Brain pericyte (primary cell): Measurements from ENCODE around the gene TEX9.
"Not testable (repeated sequence)": the region's sequence is repeated elsewhere in the genome, so short reads cannot be mapped to it uniquely, and the experiment has no call there.

Source experiments
- DNase-seq: peaks from one replicate; pipeline ENCODE4 v3.0.0-alpha.2; 2012; ENCODE audit warnings: low read depth, low spot score

Gene TEX9

DNA sequence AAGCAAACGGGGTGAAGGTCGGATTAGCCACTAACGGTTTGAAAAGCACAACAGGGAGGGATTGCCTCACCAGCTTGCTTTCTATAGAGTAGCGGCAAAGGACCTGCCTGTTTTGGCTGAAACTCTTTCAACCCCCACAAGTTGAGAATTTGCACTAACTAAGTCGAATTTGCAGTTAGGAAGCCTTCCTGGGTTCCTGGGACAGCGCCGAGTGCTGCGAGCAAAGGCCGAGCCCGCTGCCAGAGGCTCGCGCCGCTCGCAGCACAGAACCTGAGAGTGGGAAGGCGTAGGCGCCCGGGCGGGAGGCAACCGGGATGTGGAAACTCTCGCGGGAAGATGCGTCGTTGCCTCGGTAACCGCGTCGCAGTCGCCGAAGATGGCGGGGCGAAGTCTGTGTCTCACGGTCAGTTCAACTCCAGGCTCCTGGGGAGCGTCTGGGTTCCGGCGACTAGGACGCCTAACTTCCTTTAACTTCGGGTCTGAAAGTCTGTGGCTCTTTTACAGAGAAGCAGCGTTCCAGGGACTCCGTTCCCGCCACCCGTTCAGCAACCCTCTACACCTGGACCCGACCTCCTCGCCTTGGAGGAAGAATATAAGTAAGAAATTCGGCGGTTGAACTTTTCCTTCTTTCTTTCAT lies at the start of gene TEX9:
Gene TEX9, plus strand, starts transcription at position 352 of the 637 bp plus-strand sequence. Its CDS starts 25 bp downstream, at position 377.
- peak; percentile 68 for DNase-seq

- DNase-seq, result not testable (repeated sequence)
Measured at GRCh38 chr15:56316561-56316960, 48.7 kb upstream of the TEX9 start.

GRCh38 chr15:56320316-56320715 lies 44.9 kb upstream of the TEX9 start:
- no peak for DNase-seq

DNA sequence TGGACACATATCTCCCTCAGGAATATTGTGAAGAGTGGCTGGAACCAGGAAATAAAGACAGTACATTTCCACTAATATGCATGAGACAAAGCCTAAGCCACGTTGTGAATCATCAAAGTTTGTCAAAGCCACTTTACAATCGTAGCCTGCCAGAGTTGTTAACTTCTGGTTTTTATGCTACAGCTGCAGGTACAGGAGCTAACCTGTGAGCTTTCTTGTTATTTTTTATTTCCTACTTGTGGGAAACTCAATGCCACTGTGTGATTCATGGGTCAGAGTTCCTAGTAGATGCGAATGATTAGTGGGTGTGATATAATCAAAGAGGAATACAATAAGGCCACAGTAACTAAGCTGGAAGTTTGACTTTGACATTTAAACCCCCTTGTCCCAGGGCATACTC lies 44.4 kb upstream of the TEX9 start:
- DNase-seq, result no peak

- no peak for DNase-seq
Measured at GRCh38 chr15:56322444-56322843, 42.8 kb upstream of the TEX9 start.

GRCh38 chr15:56323435-56323834 lies 41.8 kb upstream of the TEX9 start:
- DNase-seq, result no peak

GRCh38 chr15:56325186-56325585 lies 40.0 kb upstream of the TEX9 start:
- no peak for DNase-seq

GRCh38 chr15:56327721-56328502 lies 37.3 kb upstream of the TEX9 start:
- DNase-seq, result no peak

DNA sequence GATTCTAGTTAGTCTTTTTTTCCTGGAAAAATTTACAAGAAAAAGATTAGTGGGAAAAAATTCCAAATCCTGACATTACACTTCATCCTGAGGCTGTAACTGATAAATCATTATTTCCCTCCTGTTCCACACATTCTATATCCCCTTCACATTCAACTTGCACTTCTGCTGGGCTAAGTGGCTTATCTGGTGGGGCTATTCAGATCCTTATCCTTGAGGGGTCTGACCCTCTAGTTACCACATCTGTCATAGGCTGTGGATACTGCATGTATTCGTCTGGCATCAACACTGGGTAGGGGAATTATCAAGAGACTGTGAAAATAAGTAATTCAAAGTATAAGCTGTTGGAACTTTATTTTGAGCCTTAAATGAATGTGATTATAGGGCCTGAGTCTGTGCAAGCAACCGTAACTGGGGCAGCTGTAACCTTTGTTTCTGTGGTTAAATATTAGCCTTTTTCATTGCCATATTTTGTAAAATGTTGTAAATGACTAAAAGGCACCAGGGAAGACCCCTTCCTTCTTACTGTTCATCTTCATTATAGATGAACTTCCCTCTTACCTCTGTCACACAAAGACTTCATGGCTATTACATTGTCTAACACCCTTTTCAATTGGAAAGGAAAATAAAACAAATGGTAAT lies 28.0 kb upstream of the TEX9 start:
- DNase-seq, result no peak

DNA sequence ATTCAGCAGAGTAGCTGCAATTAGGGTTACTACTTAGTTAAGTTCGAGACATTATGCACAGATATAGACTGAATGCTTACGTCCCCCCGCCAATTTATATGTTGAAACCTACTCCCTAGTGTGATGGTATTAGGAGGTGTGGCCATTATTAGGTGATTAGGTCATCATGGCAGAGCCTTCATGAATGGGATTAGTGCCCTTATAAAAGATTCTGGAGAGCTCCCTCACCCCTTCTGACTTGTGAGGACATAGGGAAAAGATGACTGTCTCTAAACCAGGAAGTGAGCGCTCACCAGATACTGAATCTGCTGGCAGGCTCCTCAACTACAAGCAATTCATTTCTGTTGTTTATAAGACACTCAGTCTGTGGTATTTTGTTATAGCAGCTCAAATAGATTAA lies 25.6 kb upstream of the TEX9 start:
- no peak for DNase-seq

GRCh38 chr15:56341201-56341600 lies 24.0 kb upstream of the TEX9 start:
- no peak for DNase-seq

DNA sequence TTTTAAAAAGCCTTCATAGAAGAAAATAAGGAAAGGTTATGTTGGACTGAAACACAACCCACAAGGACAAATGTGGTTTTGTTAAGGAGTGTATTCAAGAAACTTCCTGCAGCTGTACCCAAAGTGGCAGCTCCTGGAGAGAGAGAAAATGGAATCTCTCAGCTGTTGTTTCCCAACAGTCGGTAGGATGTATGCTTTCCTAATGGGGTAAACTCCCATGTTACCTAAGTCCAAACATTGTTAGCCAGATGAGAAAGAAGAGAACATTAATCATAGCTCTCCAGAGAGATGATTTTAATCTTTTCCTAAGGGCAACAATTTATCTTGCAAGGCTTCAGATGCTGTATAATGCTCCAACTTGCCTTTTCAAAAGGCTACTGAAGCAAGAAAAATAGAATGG lies 22.6 kb upstream of the TEX9 start:
- DNase-seq, result no peak

- no peak for DNase-seq
Measured at GRCh38 chr15:56343879-56344278, 21.3 kb upstream of the TEX9 start.

DNA sequence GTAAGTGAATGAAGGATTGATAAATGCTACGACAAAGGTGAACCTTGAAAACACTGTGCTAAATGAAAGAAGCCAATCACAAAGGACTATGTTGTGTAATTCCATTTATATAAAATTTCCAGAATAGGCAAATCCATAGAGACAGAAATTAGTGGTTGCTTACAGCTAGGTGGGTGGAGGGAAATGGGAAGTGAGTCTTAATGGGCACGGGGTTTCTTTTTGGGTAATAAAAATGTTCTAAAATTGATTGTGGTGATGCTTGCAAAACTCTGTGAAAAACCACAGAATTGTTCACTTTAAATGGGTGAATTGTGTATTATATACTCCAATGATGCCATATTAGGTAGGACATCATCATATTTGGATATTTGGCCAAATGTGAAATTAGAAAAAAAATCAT lies 20.9 kb upstream of the TEX9 start:
- no peak for DNase-seq

GRCh38 chr15:56346414-56346813 lies 18.8 kb upstream of the TEX9 start:
- no peak for DNase-seq

DNA sequence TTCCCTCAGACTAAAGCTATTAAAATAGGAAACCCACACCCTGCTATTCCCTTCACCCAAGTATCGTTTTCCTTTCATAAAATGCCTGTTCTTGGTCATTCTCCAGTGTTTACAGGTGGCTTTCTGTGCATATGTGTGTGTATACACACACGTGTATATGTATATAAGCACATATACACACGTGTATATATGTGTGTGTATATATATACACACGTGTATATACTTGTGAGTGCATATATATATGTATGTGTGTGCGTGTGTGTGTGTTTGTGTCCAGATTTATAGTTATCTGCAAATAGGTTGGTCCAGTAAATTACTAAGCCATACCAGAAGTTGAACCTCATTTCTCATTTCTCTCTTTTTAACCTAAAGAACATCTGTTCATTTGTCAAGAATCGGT lies 15.7 kb upstream of the TEX9 start:
- DNase-seq, result no peak

GRCh38 chr15:56351353-56351752 lies 13.9 kb upstream of the TEX9 start:
- DNase-seq, result no peak

GRCh38 chr15:56351957-56352506 lies 13.2 kb upstream of the TEX9 start:
- DNase-seq, result no peak

DNA sequence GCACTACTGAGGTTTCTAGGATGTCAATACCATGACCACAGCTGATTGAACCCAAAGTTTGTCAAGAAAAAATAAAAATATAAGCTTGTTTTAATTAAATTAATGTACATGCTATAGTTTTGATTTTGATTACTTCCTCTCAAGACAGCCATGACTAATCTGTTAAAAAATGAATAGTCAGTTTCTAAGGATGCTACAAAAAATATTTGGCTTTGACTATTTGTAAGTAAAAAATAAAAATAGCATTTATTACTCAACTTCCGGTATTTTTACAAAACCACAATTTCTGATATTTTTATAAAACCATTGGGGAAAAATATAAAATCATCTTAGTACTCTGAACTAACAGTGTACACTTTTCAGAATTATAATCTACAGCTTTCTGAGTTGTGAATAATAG lies 12.1 kb upstream of the TEX9 start:
- DNase-seq, result no peak

GRCh38 chr15:56353740-56354139 lies 11.5 kb upstream of the TEX9 start:
- no peak for DNase-seq

DNA sequence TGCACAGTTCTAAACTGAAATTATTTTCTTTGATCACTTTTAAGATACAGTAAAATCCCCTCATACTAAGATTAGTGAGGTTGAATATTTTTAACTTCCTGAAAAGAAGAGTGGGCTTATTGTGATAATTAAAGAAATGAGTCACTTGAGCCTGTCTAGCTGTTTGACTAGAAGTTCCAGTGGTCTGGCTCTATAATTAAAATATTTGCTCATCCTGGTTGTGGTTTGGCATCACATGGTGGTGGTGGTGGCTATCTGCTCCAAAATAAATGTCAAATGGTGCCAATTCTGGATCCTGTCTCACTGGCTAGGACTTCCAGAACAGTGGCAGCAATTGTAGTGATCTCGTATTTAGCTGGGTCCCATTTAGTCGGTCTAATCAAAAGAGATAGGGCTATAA lies 8.6 kb upstream of the TEX9 start:
- no peak for DNase-seq

- DNase-seq, result no peak
Measured at GRCh38 chr15:56358604-56359003, 6.6 kb upstream of the TEX9 start.

DNA sequence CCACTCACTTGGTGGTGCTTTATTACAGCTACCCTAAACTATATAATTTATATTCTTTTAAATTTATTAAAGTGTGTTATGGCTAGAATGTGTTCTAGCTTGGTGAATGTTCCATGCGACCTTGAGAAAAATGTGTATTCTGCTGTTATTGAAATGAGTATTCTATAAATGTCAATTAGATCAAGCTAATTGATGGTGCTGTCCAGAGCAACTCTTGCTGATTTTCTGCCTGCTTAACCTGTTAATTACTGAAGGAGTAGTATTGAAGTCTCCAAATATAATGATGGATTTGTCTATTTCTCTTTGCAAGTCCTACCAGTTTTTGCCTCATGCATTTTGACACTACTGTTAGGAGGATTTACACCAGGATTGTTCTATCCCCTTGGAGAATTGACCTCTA lies 3.2 kb upstream of the TEX9 start:
- DNase-seq, result no peak
